MCF 10A (cell line): ENCODE results near the gene ACAA1. TPM values are rescaled to one million over a fixed set of nuclear protein-coding genes. Genes with fewer than 3 reads are reported as not detected.

Experiments
- BruUV-seq: library from RNA; stranded (reverse); fragments of 400-500 nt; replicated peaks from 2 replicates; lab custom pipeline; 2021; lab: Mats Ljungman, UMichigan
- CTCF ChIA-PET: fragments of 300-600 bp; sonication (Branson Sonifier 250); formaldehyde crosslinking; extraction: SDS; loops from one replicate; lab custom pipeline; 2021; ENCODE audit warnings: antibody characterized with exemption, inconsistent platforms; lab: Yijun Ruan, JAX
- POLR2A ChIA-PET: fragments of 300-600, 350-650 bp; sonication (Branson Sonifier 250); formaldehyde crosslinking; extraction: SDS; loops from one replicate; lab custom pipeline; 2020; ENCODE audit warnings: antibody characterized with exemption, inconsistent platforms; lab: Yijun Ruan, JAX
- DNase-seq: peaks from one replicate; pipeline ENCODE4 v3.0.0-alpha.2; 2018; ENCODE audit not compliant: unreplicated experiment
- H3K27ac Mint-ChIP-seq: one replicate; pipeline ENCODE4 v1.8.0; 2022; ENCODE audit warnings: mild to moderate bottlenecking, low read depth, mixed read lengths; ENCODE audit not compliant: unreplicated experiment
- H3K27me3 Mint-ChIP-seq: one replicate; pipeline ENCODE4 v1.8.0; 2022; ENCODE audit warnings: mixed read lengths; ENCODE audit not compliant: insufficient read depth, unreplicated experiment
- H3K36me3 Mint-ChIP-seq: one replicate; pipeline ENCODE4 v1.8.0; 2022; ENCODE audit warnings: mild to moderate bottlenecking, moderate library complexity, mixed read lengths; ENCODE audit not compliant: insufficient read depth, unreplicated experiment
- H3K4me1 Mint-ChIP-seq: one replicate; pipeline ENCODE4 v1.8.0; 2022; ENCODE audit warnings: mixed read lengths; ENCODE audit not compliant: insufficient read depth, unreplicated experiment
- H3K4me3 Mint-ChIP-seq: one replicate; pipeline ENCODE4 v1.8.0; 2022; ENCODE audit warnings: mild to moderate bottlenecking, moderate library complexity, mixed read lengths; ENCODE audit not compliant: unreplicated experiment
- H3K9me3 Mint-ChIP-seq: one replicate; pipeline ENCODE4 v1.8.0; 2022; ENCODE audit warnings: mixed read lengths; ENCODE audit not compliant: unreplicated experiment
- CTCF ChIP-seq: fragments of 200-600 bp; IDR thresholded peaks from one replicate; pipeline ENCODE4 v1.8.0; 2022; ENCODE audit warnings: antibody characterized with exemption, mild to moderate bottlenecking; ENCODE audit not compliant: unreplicated experiment
- intact Hi-C: fragments of 100-400 bp; cut with micrococcal nuclease; formaldehyde crosslinking; loops from 2 replicates; pipeline ENCODE4 v1.14.1; 2022
- total RNA-seq: library from RNA; stranded (reverse); gene quantifications from 2 replicates; pipeline ENCODE4 v1.2.3, GENCODE V29; 2022

Gene ACAA1
- total RNA-seq, 1 experiment from 2014 or later: 46.7 TPM

GRCh38 chr3:38130631-38131065 is 6.3 kb downstream of the ACAA1 start:
- H3K4me1 Mint-ChIP-seq: peaks cover 26% of the 10 kb centered on the region
- no peaks in the 10 kb centered on the region for H3K9me3 Mint-ChIP-seq
- H3K36me3 Mint-ChIP-seq: peaks cover 70% of the 10 kb centered on the region
- BruUV-seq: no TSS peak
- POLR2A ChIA-PET: interaction anchor here (1.2 kb wide), 1 partner anchor 23 kb away, joined by 3 read pairs; no protein-coding TSS in a partner anchor
- H3K27ac Mint-ChIP-seq: peak overlapping the region; percentile 35
- no peak for DNase-seq
- H3K4me3 Mint-ChIP-seq: no peak overlapping the region
- CTCF ChIA-PET: interaction anchor here (0.5 to 2.2 kb wide), 15 partner anchors 9 to 410 kb away, joined by 3 to 7 read pairs (median 4); no protein-coding TSS in a partner anchor
- intact Hi-C loops: loop anchor here (1.0 to 5.0 kb wide), 3 partner anchors 117 to 352 kb away; no protein-coding TSS in a partner anchor
- no peaks in the 10 kb centered on the region for H3K27me3 Mint-ChIP-seq
- no peak for TF ChIP-seq CTCF

GRCh38 chr3:38129058-38129457 is 7.9 kb downstream of the ACAA1 start:
- Mint-ChIP-seq H3K4me1 (peaks cover 24% of the 10 kb centered on the region), H3K4me3 (no peak overlapping the region), H3K9me3 (no peaks in the 10 kb centered on the region), H3K27ac (no peak overlapping the region), H3K36me3 (peaks cover 75% of the 10 kb centered on the region), H3K27me3 (no peaks in the 10 kb centered on the region)
- ChIA-PET CTCF (interaction anchor here (0.6 to 1.4 kb wide), 4 partner anchors 10 to 132 kb away, joined by 3 to 5 read pairs (median 4); no protein-coding TSS in a partner anchor), POLR2A (interaction anchor here (1.5 kb wide), 1 partner anchor 10 kb away, joined by 3 read pairs; no protein-coding TSS in a partner anchor)
- TF ChIP-seq CTCF: no peak
- no TSS peak for BruUV-seq
- DNase-seq: no peak
- intact Hi-C loops: no loop called here

- Mint-ChIP-seq H3K4me1 (peaks cover 19% of the 10 kb centered on the region), H3K36me3 (peaks cover 80% of the 10 kb centered on the region), H3K9me3 (no peaks in the 10 kb centered on the region), H3K4me3 (no peak overlapping the region), H3K27me3 (no peaks in the 10 kb centered on the region), H3K27ac (no peak overlapping the region)
- DNase-seq: no peak
- CTCF ChIA-PET: interaction anchor here (0.5 to 1.4 kb wide), 5 partner anchors 10 to 131 kb away, joined by 3 to 6 read pairs (median 4); no protein-coding TSS in a partner anchor
- POLR2A ChIA-PET: interaction anchor here (1.5 kb wide), 1 partner anchor 9 kb away, joined by 3 read pairs; no protein-coding TSS in a partner anchor
- no peak for TF ChIP-seq CTCF
- BruUV-seq: no TSS peak
- intact Hi-C loops: no loop called here
These were observed 8.6 kb downstream of the ACAA1 start for GRCh38 chr3:38128303-38128655.

- no peak for DNase-seq
- no peak overlapping the region for H3K4me3 Mint-ChIP-seq
- H3K36me3 Mint-ChIP-seq: peaks cover 85% of the 10 kb centered on the region
- no peak for TF ChIP-seq CTCF
- CTCF ChIA-PET: interaction anchor here (0.5 to 1.4 kb wide), 6 partner anchors 9 to 352 kb away, joined by 3 to 6 read pairs (median 4); no protein-coding TSS in a partner anchor
- BruUV-seq: no TSS peak
- no peak overlapping the region for H3K27ac Mint-ChIP-seq
- H3K9me3 Mint-ChIP-seq: no peaks in the 10 kb centered on the region
- POLR2A ChIA-PET: interaction anchor here (0.9 to 1.5 kb wide), 2 partner anchors 8 to 9 kb away, joined by 3 to 6 read pairs; partner anchors contain the start of gene ACAA1
- intact Hi-C loops: no loop called here
- H3K4me1 Mint-ChIP-seq: peaks cover 14% of the 10 kb centered on the region
- H3K27me3 Mint-ChIP-seq: no peaks in the 10 kb centered on the region
These were observed 9.2 kb downstream of the ACAA1 start for GRCh38 chr3:38127611-38128302.
